ENCODE data around the gene TTN. TPM values are rescaled to one million over a fixed set of nuclear protein-coding genes. Genes with fewer than 3 reads are reported as not detected.

TTN gene
- total and polyA plus RNA-seq, 8 donors, result 1.4 to 27.5 (median 2.2) TPM

GRCh38 chr2:178845566-178846457, 38.6 kb upstream of the TTN start:
- DNase-seq (no peak), ATAC-seq (peak; percentile 49)
- H3K4me3 ChIP-seq, result no peak overlapping the region
- intact Hi-C loops (cut with DNase I), result no loop called here
- no peak overlapping the region for H3K27ac ChIP-seq
- no peak for TF ChIP-seq CTCF (IDR thresholded peaks at IDR 0.05)
- no peaks in the 10 kb centered on the region for H3K9me3 ChIP-seq
- no peaks in the 10 kb centered on the region for H3K27me3 ChIP-seq
- no peaks in the 10 kb centered on the region for H3K4me1 ChIP-seq
- H3K36me3 ChIP-seq, result no peaks in the 10 kb centered on the region

- H3K27me3 ChIP-seq, result no peaks in the 10 kb centered on the region
- H3K36me3 ChIP-seq, result no peaks in the 10 kb centered on the region
- no peak overlapping the region for H3K27ac ChIP-seq
- TF ChIP-seq CTCF (IDR thresholded peaks at IDR 0.05), result no peak
- no peaks in the 10 kb centered on the region for H3K4me1 ChIP-seq
- intact Hi-C loops (cut with DNase I), result no loop called here
- H3K9me3 ChIP-seq, result no peaks in the 10 kb centered on the region
- no peak overlapping the region for H3K4me3 ChIP-seq
- DNase-seq (no peak), ATAC-seq (no peak)
Observed at GRCh38 chr2:178844701-178845100, 37.5 kb upstream of the TTN start.

DNA sequence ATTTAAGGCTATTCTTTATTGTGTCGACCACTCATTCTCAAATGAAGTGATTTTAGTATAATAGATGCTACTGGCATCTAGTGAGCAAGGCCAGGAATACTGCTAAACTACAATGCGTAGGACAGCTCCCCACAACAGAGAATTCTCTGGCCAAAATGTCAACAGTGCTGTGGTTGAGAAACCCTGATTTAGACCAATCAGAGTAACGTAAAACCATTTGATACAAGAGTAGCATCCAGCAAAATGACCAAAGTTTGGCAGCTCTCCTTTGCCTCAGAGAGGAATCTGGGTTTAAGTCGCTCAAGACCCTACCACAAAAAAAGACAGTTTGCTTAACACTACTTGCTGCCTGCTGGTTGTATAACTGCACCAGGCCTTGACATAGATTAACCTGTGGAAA, 37.0 kb upstream of the TTN start:
- Histone ChIP-seq H3K9me3 (no peaks in the 10 kb centered on the region), H3K4me3 (no peak overlapping the region), H3K27ac (no peak overlapping the region), H3K4me1 (no peaks in the 10 kb centered on the region), H3K27me3 (no peaks in the 10 kb centered on the region), H3K36me3 (no peaks in the 10 kb centered on the region)
- ATAC-seq (peak; percentile 45), DNase-seq (no peak)
- no peak for TF ChIP-seq CTCF (IDR thresholded peaks at IDR 0.05)
- intact Hi-C loops (cut with DNase I), result no loop called here

GRCh38 chr2:178843697-178844096, 36.5 kb upstream of the TTN start:
- DNase-seq (no peak), ATAC-seq (no peak)
- H3K36me3 ChIP-seq, result no peaks in the 10 kb centered on the region
- no peaks in the 10 kb centered on the region for H3K27me3 ChIP-seq
- intact Hi-C loops (cut with DNase I), result no loop called here
- no peak overlapping the region for H3K4me3 ChIP-seq
- H3K4me1 ChIP-seq, result no peaks in the 10 kb centered on the region
- H3K9me3 ChIP-seq, result no peaks in the 10 kb centered on the region
- no peak overlapping the region for H3K27ac ChIP-seq
- no peak for TF ChIP-seq CTCF (IDR thresholded peaks at IDR 0.05)

DNA sequence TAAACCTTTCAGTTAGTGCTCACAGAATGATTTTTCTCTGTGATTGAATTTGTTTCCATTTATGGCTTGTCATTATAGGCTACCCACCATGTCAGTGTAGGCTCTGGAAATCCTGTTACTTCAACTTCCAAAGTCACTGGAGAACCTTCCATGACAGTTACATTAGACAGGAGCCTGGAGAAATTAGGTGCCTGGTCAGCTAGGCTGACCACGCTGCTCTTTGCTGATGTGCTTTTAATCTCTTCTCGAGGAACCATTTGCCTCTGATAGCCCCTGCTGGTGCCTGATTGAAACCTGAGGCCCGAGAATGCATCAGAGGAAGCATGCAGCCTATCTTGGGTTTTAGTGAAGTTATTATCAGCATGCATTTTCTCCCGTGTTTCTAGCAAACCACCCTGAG, 29.6 kb upstream of the TTN start:
- intact Hi-C loops (cut with DNase I), result no loop called here
- Histone ChIP-seq H3K4me1 (no peaks in the 10 kb centered on the region), H3K9me3 (no peaks in the 10 kb centered on the region), H3K27ac (no peak overlapping the region), H3K4me3 (no peak overlapping the region), H3K36me3 (no peaks in the 10 kb centered on the region), H3K27me3 (no peaks in the 10 kb centered on the region)
- no peak for TF ChIP-seq CTCF (IDR thresholded peaks at IDR 0.05)
- DNase-seq (no peak), ATAC-seq (no peak)

All from left lung (tissue), 10 donors.